ENCODE data around the gene STATH. TPM values are rescaled to one million over a fixed set of nuclear protein-coding genes. Genes with fewer than 3 reads are reported as not detected.
"Not testable (repeated sequence)": the region's sequence is repeated elsewhere in the genome, so short reads cannot be mapped to it uniquely, and the experiment has no call there.

STATH gene
- total RNA-seq, 1 experiment from 2014 or later: not detected

- Histone ChIP-seq H3K36me3 (ENCODE audit: control insufficient read depth, insufficient read depth, low read length) (no peaks in the 10 kb centered on the region), H3K27ac (ENCODE audit: low read length) (no peak overlapping the region), H3K4me1 (ENCODE audit: control insufficient read depth, insufficient read depth, low read length) (no peaks in the 10 kb centered on the region), H3K27me3 (ENCODE audit: control insufficient read depth, insufficient read depth, low read length) (no peaks in the 10 kb centered on the region), H3K4me3 (ENCODE audit: low read depth in 2 of 2, low read length in 2 of 2) (no peak overlapping the region), H3K9me3 (ENCODE audit: control insufficient read depth, insufficient read depth, low read depth, low read length) (no peaks in the 10 kb centered on the region)
- POLR2A ChIA-PET: no interaction called here
- CTCF ChIA-PET: no interaction called here
- BruUV-seq (replicated peaks): no TSS peak
- TF ChIP-seq SIN3A (IDR thresholded peaks at IDR 0.05; ENCODE audit: borderline replicate concordance, insufficient read depth, low read depth, low read length): no peak
- TF ChIP-seq CTCF (IDR thresholded peaks at IDR 0.05): no peak
- no peak for TF ChIP-seq TCF7L2 (IDR thresholded peaks at IDR 0.05; ENCODE audit: low read depth, low read length)
- ATAC-seq: no peak
- in situ Hi-C loops (cut with HindIII; ENCODE audit: low pct_unique_long_range_greater_than_20kb, low sequenced_read_pairs) (no loop called here), intact Hi-C loops (cut with micrococcal nuclease; ENCODE audit: unreplicated experiment) (no loop called here)
- DNase-seq (ENCODE audit: low read depth, low spot score): no peak
Measured at GRCh38 chr4:70023218-70023617, 27.5 kb downstream of the STATH start.

GRCh38 chr4:70027011-70027410 is 31.2 kb downstream of the STATH start:
- TF ChIP-seq TCF7L2 (IDR thresholded peaks at IDR 0.05; ENCODE audit: low read depth, low read length) (no peak), SIN3A (IDR thresholded peaks at IDR 0.05; ENCODE audit: borderline replicate concordance, insufficient read depth, low read depth, low read length) (no peak), CTCF (IDR thresholded peaks at IDR 0.05) (no peak), REST (IDR thresholded peaks at IDR 0.05; ENCODE audit: insufficient read depth in 1 of 2, low read depth in 2 of 2, low read length in 1 of 2) (no peak), POLR2AphosphoS5 (IDR thresholded peaks at IDR 0.05; ENCODE audit: low read depth, low read length) (no peak)
- Histone ChIP-seq H3K27me3 (ENCODE audit: control insufficient read depth, insufficient read depth, low read length) (no peaks in the 10 kb centered on the region), H3K4me3 (ENCODE audit: low read depth in 2 of 2, low read length in 2 of 2) (no peak overlapping the region), H3K9me3 (ENCODE audit: control insufficient read depth, insufficient read depth, low read depth, low read length) (no peaks in the 10 kb centered on the region), H3K27ac (ENCODE audit: low read length) (no peak overlapping the region), H3K4me1 (ENCODE audit: control insufficient read depth, insufficient read depth, low read length) (no peaks in the 10 kb centered on the region), H3K36me3 (ENCODE audit: control insufficient read depth, insufficient read depth, low read length) (no peaks in the 10 kb centered on the region)
- ChIA-PET POLR2A (no interaction called here), CTCF (no interaction called here)
- intact Hi-C loops (cut with micrococcal nuclease; ENCODE audit: unreplicated experiment) (no loop called here), in situ Hi-C loops (cut with HindIII; ENCODE audit: low pct_unique_long_range_greater_than_20kb, low sequenced_read_pairs) (no loop called here)
- no TSS peak for BruUV-seq (replicated peaks)
- ATAC-seq: no peak
- DNase-seq (ENCODE audit: low read depth, low spot score): no peak

- BruUV-seq (replicated peaks); in situ Hi-C loops (cut with HindIII; ENCODE audit: low pct_unique_long_range_greater_than_20kb, low sequenced_read_pairs); POLR2A ChIA-PET: not testable (repeated sequence)
Measured at GRCh38 chr4:70028159-70028558, 32.4 kb downstream of the STATH start, which contains the start of gene HTN3. HTN3 (plus strand) TSS chr4:70028459; CDS start chr4:70030741, 2,282 bp downstream.

GRCh38 chr4:70037559-70037958 is 41.8 kb downstream of the STATH start:
- DNase-seq (ENCODE audit: low read depth, low spot score); intact Hi-C loops (cut with micrococcal nuclease; ENCODE audit: unreplicated experiment): not testable (repeated sequence)

More at GRCh38 chr4:70028159-70028558, 32.4 kb downstream of the STATH start, which contains the start of gene HTN3:
- H3K4me1 ChIP-seq (ENCODE audit: control insufficient read depth, insufficient read depth, low read length); H3K27me3 ChIP-seq (ENCODE audit: control insufficient read depth, insufficient read depth, low read length); H3K36me3 ChIP-seq (ENCODE audit: control insufficient read depth, insufficient read depth, low read length); H3K4me3 ChIP-seq (ENCODE audit: low read depth in 2 of 2, low read length in 2 of 2); ATAC-seq; H3K27ac ChIP-seq (ENCODE audit: low read length); intact Hi-C loops (cut with micrococcal nuclease; ENCODE audit: unreplicated experiment); CTCF ChIA-PET; H3K9me3 ChIP-seq (ENCODE audit: control insufficient read depth, insufficient read depth, low read depth, low read length); DNase-seq (ENCODE audit: low read depth, low spot score): not testable (repeated sequence)

GRCh38 chr4:70039928-70040327 is 44.2 kb downstream of the STATH start:
- H3K27me3 ChIP-seq (ENCODE audit: control insufficient read depth, insufficient read depth, low read length); in situ Hi-C loops (cut with HindIII; ENCODE audit: low pct_unique_long_range_greater_than_20kb, low sequenced_read_pairs); ATAC-seq; CTCF ChIA-PET; BruUV-seq (replicated peaks); H3K36me3 ChIP-seq (ENCODE audit: control insufficient read depth, insufficient read depth, low read length); intact Hi-C loops (cut with micrococcal nuclease; ENCODE audit: unreplicated experiment); H3K4me3 ChIP-seq (ENCODE audit: low read depth in 2 of 2, low read length in 2 of 2); POLR2A ChIA-PET; DNase-seq (ENCODE audit: low read depth, low spot score); H3K9me3 ChIP-seq (ENCODE audit: control insufficient read depth, insufficient read depth, low read depth, low read length); H3K4me1 ChIP-seq (ENCODE audit: control insufficient read depth, insufficient read depth, low read length); H3K27ac ChIP-seq (ENCODE audit: low read length): not testable (repeated sequence)

More at GRCh38 chr4:70037559-70037958, 41.8 kb downstream of the STATH start:
- H3K9me3 ChIP-seq (ENCODE audit: control insufficient read depth, insufficient read depth, low read depth, low read length); H3K27ac ChIP-seq (ENCODE audit: low read length); ATAC-seq; CTCF ChIA-PET; H3K4me3 ChIP-seq (ENCODE audit: low read depth in 2 of 2, low read length in 2 of 2); in situ Hi-C loops (cut with HindIII; ENCODE audit: low pct_unique_long_range_greater_than_20kb, low sequenced_read_pairs); POLR2A ChIA-PET; H3K27me3 ChIP-seq (ENCODE audit: control insufficient read depth, insufficient read depth, low read length); H3K4me1 ChIP-seq (ENCODE audit: control insufficient read depth, insufficient read depth, low read length); BruUV-seq (replicated peaks); H3K36me3 ChIP-seq (ENCODE audit: control insufficient read depth, insufficient read depth, low read length): not testable (repeated sequence)

Measured in Panc1 (cell line).